ENCODE data around the gene KCTD15.

KCTD15 gene, protein sequence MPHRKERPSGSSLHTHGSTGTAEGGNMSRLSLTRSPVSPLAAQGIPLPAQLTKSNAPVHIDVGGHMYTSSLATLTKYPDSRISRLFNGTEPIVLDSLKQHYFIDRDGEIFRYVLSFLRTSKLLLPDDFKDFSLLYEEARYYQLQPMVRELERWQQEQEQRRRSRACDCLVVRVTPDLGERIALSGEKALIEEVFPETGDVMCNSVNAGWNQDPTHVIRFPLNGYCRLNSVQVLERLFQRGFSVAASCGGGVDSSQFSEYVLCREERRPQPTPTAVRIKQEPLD

DNA sequence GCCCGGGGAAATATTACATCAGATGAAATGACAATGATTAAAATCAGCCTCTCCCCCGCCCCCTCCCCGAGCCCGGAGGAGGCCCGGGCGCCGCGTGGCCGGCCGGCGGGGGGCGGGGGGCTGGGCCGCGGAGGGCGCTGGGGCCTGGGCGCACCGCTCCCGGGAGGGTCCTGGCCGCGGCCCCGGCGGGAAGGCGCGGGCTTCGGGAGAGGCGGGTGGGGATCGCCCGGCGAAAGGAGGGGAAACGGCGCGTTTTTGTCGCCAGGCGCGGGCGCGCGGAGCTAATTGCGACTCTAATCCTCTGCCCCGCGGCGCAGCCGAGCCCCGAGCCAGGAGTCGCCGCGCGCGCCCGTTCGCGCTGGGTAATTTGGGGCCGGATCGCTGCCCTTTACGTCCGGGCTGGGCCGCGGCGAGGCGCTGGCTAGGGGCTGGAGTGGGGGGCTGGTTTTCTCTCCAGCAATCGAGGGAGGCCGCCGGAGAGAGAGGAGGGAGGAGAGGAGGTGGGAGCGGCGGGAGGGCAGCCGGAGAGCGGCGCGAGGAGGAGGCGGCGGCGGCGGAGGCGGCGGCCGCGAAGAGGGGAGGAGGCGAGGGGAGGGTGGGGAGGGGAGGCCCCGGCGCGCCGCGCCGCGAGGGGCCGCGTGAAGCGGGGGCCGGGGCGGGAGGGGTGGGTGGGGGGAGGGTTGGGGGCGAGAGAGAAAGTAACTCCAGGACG is at the start of gene KCTD15:
KCTD15 (plus strand) TSS at position 707 of the 712 bp plus-strand sequence. CDS start 3,585 bp downstream, outside the sequence.
- peak; percentile 89 for DNase-seq

DNA sequence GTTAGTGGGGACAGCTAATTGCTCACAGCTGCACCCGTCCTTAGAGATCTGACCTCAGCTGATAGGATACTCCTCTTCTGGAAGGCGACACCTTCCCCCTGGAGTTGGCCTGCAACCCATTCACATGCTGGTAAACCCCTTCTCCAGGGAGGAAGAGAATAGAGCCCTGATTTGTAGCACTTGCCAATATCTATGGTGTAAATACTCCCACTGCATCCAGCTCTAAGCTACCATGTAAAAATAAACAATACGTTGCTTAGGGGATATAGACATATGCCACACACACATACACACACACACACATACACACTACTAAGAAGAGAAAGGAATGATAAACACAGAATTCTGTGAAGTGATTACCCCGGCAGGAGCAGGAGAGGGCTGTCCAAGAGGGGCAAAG is 49.4 kb upstream of the KCTD15 start:
- DNase-seq: no peak

DNA sequence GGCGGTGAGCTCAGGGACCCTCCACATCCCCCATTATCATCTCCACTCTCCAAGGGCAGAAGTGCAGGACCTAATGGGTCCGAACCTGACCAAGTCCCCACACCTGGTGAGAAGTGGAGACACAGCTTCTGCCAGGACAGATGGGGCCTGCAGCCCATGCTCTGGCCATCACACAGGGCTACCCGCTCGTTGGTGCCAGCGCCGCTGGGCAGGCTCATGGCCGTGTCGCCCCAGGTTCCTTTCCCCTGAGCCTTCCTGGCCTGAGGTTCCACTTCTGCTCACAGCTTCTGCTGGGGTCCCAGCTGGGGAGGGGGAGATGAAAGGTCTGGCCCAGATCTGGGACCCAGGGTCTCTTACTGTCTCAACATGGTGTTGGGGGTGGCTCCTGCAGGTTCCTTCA is 48.4 kb upstream of the KCTD15 start:
- DNase-seq: no peak

DNA sequence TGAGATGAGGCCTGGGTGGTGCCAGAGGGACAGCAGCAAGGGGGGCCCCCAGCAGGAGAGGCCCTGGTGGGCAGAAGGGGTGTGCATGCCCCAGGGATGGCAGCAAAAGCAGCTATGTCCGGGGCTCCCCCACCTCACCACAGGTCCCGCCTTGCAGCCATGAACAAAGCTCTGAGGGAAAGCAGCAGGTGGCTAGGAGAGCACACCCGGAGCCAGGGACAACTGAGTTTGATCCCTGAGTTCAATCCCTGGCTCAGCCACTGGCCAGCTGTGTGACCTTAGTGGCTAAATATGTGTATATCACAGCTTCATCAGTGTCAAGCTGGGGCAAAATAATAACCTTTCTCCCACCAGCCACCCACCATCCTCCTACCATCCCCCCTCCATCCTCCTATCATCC is 47.7 kb upstream of the KCTD15 start:
- DNase-seq: no peak

DNA sequence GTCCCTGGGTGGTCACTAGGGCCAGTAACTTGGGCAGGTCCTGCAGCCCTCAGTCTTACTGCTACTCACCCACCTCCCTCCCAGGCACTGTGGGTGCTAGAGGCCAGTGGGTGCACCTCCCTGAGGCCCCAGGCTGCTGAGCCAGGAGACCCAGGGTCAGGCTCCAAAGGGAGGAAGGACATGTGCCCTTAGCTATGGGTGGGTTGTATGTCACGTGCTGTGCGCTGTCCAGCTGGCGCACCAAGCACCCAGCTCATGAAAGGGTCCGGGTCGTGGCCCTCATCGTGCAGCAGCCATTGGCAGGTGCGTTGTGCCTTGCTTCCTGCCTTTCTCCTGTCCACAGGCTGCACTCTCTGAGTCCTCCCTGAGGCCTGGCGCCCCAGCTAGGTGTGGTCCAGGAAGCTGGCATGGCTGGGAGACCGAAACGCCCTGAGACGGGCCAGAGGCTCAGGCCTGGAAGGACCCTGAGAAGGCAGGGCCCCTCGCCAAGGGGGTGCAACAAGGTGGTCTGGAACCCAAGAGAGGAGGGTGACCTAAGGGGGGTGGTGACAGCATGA is 47.0 kb upstream of the KCTD15 start:
- no peak for DNase-seq

DNA sequence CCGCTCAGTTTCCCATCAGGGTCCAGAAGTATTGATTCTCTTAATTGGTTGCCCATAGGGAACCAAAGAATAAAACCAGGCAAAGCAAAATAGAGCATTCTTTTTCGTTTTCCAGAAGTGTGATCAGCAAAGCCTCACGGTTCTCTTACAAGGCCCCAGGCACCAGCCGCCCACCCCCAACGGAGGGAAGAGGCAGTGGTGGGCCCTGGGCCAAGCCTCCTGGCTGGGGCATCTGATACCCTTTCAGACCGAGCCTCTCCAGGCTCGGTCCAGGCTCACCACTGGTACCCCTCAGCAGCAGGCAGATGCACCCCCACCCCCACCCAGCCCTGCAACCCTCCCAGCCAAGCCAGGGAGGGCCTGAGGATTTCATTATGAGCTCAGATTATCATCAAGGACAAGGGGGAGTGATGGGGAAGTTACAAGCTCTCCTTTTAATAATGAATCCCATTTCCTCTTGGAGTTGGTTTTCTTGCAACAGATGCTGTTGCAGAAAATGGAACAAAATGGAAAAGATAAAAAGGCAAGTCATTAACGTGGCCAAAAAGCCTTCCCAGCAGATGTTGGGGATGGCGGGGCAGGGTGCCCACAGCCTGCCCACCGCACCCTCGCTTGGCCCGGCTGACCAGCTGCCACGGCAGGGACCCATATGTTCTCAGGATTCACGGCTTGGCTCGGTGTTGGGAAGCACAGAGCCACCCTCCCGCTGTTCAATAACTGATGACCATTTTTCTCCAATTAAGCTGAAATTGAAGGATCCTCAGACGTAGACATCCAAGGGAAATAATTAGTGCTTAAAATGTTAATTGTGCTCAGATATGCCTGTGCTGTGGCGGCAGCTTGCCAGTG is 45.9 kb upstream of the KCTD15 start:
- no peak for DNase-seq

DNA sequence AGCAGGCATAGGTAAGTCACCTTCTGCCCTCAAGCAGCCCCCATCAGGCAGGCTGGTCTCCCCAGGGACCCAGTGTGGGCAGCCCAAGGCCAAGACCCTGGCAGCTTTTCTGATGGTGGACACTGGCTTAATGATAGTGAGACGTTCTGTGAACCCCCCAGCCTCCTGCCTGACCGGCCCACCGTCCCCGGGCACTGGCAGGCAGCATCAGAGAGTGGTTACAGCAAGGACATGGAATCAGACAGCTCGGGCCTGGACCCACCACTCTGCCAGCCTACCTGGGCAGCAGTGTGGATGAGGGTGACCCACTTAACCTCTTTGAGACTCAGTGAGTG is 45.3 kb upstream of the KCTD15 start:
- DNase-seq: no peak

DNA sequence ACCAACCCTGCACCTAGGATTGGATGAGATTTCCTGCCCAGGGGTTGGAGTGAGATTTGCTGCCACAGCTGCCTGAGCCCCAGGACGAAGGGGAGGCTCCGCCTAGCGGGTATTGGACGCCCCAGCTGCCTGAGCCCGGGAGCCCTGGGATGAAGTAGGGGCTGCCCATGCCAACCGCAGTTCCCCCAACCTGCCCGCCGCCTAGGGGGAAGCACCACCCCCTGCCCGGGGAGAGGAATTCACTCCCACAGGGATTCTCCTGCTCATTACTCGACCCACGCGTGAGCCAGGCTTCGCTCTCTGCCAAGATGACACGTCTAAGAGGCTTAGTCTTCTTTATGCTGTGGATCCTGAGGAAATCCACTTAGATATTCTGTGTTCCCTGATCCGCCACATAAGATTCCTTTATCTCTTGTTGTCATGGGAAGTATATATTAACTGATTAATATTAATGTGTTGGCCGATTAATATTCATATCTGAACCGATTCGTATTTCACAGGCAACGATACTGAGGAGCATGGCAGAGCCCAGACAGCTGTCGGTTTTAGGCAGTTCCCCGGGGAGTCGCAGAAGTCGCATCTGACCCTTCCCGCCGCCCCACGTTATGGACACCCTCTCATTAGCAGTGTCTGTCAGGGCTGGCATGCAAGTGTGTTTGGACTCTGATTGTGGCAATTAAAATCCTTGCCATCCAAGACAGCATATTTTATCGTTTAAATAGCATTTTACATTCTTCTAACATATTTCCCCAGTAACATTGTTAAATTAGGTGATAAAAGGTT is 44.5 kb upstream of the KCTD15 start:
- no peak for DNase-seq

DNA sequence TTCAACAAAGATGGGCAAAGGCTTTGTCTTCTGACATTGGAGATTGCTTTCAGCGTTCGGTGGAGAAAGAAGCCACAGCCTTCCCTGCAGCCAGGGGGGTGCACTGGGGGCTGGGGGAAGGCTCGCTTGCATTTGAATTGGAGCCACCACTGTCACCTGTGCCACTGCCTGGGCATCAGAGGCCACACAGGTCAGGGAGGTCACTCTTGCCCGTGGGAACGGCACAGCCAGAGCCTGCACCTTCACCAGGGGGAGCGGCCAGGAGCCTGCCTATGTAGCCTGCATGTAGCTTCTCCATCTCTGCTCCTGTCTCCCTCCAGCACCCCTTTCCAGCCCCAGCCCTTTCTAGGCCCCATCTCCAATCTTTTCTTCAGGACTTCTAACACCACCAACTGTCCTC is 43.7 kb upstream of the KCTD15 start:
- no peak for DNase-seq

DNA sequence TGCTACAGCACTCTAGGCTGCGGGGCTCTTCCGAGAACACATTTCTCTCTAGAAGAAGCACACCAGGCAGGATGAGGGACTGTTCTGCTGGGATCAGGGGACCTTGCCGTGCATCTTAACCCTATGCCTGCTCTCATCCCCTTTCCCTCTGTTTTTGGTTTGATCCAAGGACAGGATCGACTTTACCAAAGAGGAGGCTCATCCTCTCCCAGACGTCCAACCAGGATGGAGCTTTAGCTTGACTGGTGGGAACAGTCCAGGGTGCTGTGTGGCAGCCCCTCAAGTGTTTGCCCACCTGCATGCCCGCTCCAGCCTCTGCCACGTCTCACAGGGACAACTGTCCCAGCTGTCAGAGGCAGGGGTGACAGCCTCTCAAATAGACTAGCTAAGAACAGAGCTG is 42.3 kb upstream of the KCTD15 start:
- DNase-seq: no peak

DNA sequence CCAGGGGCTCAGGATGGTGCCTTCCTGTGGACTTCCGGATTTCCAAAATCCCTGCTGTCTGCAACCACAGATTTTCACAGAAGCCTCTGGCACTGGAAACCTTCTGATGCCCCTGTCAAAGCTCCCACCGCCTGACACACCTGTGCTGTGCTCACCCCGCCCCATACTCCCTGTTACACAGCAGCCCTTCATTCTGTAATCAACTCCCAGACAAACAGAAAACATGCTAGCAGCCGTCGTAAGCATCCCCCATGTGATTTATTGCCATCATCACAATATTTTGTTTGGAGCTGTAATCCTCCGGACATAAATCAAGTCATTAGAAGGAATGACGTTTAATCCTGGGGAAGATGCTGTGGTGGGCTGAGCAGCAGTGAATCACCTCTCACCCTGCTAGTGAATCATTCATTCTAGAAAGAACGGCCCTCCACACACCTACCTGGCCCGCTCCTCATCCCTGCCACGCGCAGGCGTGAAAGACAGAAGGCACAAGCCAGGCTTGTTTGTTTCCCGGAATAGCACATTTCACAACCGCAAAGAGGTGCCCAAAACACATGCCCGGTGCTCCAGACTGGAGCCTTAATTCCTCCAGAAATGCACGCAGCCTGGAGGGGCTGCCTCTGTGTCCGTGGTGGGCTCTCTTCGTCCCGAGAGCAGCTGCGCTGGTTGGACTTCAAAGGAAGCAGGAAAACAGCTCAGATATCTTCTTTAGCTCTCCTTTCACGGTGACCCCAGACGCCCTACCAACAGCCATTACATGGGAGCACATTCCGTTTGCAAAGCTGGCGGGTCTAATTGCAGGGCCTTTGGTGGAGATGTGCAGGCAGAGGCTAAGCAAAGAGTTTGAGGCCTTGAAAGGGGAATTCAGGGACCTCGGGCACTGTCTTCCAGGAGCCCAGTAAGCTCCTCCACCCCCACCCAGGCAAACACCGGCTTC is 41.3 kb upstream of the KCTD15 start:
- DNase-seq: no peak

DNA sequence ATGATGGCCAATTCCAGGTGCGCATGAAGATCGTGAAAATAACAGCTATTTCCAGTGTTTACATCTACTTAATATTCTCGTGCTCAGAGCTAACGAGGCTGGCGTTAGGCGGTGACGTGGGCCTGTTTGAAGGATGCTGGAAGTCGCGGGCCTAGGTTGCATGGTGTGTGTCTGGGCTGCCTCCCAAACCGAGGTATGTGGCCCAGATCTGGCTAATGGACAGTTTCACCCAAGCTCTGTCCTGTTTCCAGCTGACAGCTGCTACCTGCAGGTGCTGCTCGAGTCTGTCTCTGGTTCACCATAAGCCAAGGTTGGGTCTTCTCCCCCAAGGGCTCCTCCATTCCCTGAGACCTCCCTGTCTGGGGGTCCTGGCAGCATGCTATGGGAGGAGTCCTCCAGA is 40.5 kb upstream of the KCTD15 start:
- DNase-seq: no peak

DNA sequence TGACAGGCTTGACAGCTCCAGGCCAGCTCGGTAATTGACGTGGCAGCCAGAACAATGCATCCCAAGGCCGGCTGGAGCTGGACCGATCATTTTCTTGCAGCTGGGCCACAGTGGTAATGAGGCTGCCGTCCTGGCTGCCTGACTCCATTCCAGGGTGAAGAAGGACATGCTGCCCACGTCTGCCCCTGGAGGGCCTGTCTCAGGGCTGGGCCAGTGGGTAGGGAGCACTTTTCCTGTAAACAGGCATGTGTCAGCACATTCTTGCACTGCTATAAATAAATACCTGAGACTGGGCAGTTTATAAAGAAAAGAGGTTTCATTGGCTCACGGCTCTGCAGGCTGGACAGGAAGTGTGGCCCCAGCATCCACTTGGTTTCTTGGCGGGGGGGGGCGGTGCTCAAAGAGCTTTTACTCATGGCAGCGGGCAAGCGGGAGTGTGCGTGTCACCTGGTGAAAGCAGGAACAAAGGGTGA is 38.1 kb upstream of the KCTD15 start:
- peak; percentile 74 for DNase-seq

DNA sequence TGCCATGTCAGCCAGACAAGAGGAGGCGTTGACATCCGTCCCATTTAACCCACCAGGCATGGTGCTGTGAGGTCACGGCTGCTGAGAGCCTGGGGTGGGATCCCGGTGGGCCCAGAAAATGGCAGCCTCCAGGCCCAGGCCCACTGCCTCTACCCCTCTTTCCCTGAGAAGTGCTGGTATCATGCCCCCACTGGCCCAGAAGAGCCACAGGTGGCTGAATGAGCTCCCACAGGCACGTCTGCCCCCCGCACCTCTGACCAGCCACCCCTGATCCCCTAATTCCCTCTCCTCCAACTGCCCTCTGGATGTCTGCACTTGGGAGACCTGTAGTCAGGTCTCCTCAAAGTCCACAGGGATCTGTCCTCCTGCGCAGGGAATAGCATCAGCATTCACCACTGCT is 37.3 kb upstream of the KCTD15 start:
- no peak for DNase-seq

DNA sequence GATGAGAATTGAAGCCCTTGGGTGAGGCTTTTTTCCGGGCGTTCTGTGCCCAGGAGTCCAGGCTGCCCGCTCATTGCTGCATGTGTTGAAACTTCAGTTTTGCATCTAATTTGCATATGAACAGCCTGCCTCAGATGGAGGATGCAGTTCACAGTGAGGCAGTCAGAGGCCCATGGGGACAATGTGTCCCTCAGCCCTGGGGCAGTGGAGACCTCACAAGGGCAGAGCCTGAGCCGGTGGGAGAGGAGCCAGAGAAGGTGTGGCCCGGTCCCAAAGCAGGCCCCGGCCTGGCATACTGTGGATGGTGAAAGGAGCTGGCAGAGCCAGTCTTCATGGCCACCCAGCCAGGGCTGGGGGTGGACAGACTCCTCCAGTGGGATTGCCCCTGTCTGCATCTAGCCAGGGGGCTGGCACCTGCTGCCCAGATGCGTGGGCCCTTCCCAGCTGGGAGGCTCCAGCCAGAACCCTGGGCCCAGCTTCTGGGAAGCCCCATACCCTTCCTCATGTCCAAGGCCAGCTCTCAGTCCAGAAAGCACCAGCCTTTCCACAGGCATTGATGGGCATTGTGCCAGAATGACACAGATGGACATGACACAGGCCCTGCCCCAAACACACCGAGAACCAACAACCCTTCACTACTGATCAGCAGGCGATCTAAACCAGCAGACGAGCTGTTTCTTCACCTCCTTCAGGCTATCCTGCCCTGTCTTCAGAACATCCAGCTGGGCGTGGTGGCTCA is 32.9 kb upstream of the KCTD15 start:
- DNase-seq: no peak

DNA sequence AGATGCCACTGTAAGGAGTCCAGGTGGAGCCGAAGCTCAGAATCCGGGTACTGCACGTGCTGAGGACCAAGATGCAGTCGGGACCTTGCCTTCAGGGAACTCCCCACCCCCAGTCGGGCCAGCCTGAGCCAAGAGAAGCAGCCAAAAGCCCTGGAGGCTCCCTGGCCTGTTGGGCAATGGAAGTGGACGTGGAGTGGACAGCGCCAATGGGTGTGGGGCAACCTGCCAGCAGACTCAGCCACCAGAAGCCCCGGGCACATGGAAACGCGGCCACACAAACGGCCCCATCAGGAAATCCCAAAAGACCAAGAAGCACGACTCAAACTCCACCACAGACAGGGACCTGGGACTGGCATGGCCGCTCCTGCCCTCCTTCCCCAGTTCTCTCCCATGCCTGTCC is 30.0 kb upstream of the KCTD15 start:
- DNase-seq: no peak

DNA sequence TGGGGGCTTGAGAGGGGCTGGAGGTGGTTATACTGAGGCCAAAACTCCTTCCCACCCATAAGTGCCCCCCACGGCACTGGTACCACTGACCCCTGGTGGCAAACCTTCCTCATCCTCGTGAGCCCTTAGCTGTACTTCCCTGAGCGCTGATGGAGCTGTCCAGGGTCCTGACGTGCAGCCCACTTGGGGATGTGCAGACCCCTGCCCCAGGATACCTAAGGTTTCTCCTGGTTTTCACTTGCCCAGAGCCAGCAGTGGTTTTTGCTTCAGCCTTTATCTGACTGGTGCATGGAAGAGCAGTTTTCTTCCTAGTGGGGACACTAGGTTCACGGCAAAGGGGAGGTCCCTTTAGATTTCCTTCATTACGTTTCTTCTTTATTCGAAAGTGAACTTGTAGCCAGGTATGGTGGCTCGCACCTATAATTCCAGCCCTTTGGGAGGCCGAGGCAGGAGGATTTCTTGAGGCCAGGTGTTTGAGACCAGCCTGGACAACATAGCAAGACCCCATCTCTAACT is 28.7 kb upstream of the KCTD15 start:
- peak; percentile 46 for DNase-seq

DNA sequence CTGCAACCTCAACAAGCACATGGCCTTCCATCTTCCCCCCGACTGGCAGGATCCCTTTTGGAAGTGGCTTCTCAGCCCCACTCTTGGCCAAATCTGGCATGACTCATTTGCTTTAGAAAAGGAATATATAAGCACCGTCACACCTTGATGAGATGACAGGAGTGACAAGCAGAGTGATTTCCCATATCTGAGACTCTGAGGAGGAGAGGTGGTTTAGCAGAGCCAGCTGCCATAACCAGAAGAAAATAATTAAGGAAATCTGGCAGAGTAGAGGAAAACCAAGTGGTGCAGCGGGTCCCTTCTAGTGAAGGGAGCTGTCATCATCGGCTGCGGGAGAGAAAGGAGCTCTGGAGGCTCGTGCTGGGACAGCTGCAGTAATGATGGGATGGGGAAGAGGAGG is 27.5 kb upstream of the KCTD15 start:
- DNase-seq: no peak

DNA sequence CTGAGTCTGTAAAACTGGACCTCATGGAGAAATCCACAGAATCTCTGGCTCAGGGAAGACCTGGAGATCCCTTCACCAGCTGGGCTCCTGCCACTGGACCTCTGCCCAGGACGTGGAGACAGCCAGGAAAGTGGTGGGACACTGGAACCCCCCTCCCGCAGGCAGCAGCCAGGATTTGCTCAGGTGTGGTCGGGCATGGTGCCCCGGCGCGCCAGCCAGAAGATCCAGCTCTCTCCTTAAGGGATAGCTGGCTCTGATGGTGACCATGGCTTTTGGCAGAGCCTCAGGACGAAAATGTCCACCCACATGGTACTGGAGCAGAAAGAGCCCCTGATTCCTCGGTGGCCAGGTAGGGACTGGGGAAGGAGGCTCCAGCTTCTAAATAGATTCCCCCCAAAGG is 26.6 kb upstream of the KCTD15 start:
- DNase-seq: no peak

DNA sequence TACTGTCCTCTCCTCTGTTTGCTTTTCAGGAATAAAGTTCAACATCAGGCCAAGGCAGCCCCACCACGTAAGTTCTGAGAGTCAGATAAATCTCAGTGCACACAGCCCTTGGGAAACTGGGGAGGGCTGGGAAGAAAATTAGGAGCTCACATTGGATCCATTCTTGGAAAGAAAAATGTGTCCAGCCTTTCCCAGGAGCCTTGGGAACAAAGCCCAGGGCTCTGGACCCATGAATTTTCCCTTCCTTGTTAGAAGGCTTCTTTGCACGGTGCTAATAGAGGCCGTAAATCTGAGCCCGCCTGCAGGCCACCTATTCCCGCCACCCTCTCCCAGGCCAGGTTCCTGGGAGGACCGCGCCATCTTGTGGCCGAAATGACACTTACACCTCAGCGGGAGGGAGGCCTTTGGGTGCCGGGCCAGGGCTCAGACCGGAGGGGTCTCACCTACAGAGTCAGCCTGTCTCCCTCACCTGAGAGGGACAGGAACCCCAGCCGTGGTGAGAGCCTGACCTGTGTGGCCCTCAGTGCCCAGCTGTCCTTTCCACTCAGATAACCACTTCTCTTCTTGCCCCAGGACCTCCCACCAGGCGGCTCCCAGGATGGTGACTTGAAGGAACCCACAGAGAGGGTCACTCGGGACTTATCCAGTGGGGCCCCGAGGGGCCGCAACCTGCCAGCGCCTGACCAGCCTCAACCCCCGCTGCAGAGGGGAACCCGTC is 25.1 kb upstream of the KCTD15 start:
- DNase-seq: peak; percentile 87
